Measurements from ENCODE around the gene ADAM10. TPM values are rescaled to one million over a fixed set of nuclear protein-coding genes. Genes with fewer than 3 reads are reported as not detected.

ADAM10 gene
- total and polyA plus RNA-seq, 2 of the 8 experiments (the other 6 are each of a cell fraction or from before 2014, with no cell fraction given) = 46.5 to 163 TPM

GRCh38 chr15:58724466-58724865, 25.0 kb downstream of the ADAM10 start:
- H3K27me3 ChIP-seq (replicated peaks in 1 of 4; ENCODE audit: control insufficient read depth in 3 of 4, extremely low read depth in 1 of 4, insufficient read depth in 3 of 4, low read length in 3 of 4) = no peaks in the 10 kb centered on the region
- no peak overlapping the region for H3K4me3 ChIP-seq (ENCODE audit: extremely low read depth in 1 of 4, insufficient read depth in 2 of 4, low read depth in 3 of 4, low read length in 4 of 4)
- no peak overlapping the region for H2BK12ac ChIP-seq (ENCODE audit: low read depth, low read length)
- H3K79me2 ChIP-seq (ENCODE audit: control insufficient read depth in 1 of 2, insufficient read depth in 2 of 2, low read length in 2 of 2) = peaks cover 0 to 91% of the 10 kb centered on the region in 2 experiments; a peak in 3 of 4 replicates
- TF ChIP-seq POLR2AphosphoS5 (IDR thresholded peaks at IDR 0.05; ENCODE audit: low read depth, low read length) = no peak
- no peak for TF ChIP-seq HDAC2 (IDR thresholded peaks at IDR 0.05; ENCODE audit: borderline replicate concordance in 1 of 2, low read depth in 2 of 2, low read length in 2 of 2)
- TF ChIP-seq KDM1A (IDR thresholded peaks at IDR 0.05; ENCODE audit: borderline replicate concordance, low read length) = no peak
- ChIA-PET POLR2A (ENCODE audit: partially characterized antibody) (interaction anchor here (1.4 kb wide), 1 partner anchor 8 kb away, joined by 3 read pairs; no protein-coding TSS in a partner anchor), CTCF (ENCODE audit: partially characterized antibody) (no interaction called here)
- H3K56ac ChIP-seq (replicated peaks; ENCODE audit: insufficient read length, low read depth, low read length) = no peak overlapping the region
- H3K18ac ChIP-seq (ENCODE audit: extremely low read depth, low read length) = no peak overlapping the region
- no peak overlapping the region for H4K8ac ChIP-seq (ENCODE audit: extremely low read depth, insufficient read depth, low read length)
- H3K27ac ChIP-seq (ENCODE audit: low read depth, low read length) = no peak overlapping the region
- H2BK15ac ChIP-seq (ENCODE audit: low read length) = no peak overlapping the region
- H3K23me2 ChIP-seq (ENCODE audit: low read depth, low read length) = no peaks in the 10 kb centered on the region
- H3K14ac ChIP-seq (ENCODE audit: insufficient read length) = no peak overlapping the region
- H2BK120ac ChIP-seq (replicated peaks; ENCODE audit: low read depth, low read length) = no peak overlapping the region
- peaks cover 0 to 4% of the 10 kb centered on the region in 2 experiments for H4K20me1 ChIP-seq (replicated peaks in 1 of 2; ENCODE audit: control insufficient read depth in 1 of 2, insufficient read depth in 2 of 2, low read length in 2 of 2)
- H2BK20ac ChIP-seq (ENCODE audit: low read length) = no peak overlapping the region
- no peak overlapping the region for H3K9ac ChIP-seq (replicated peaks in 1 of 4; ENCODE audit: extremely low read depth in 1 of 4, low read depth in 3 of 4, low read length in 3 of 4)
- no peak overlapping the region for H4K91ac ChIP-seq (replicated peaks; ENCODE audit: insufficient read length, low read length)
- no peak for FAIRE-seq
- H3K36me3 ChIP-seq (ENCODE audit: control insufficient read depth in 2 of 4, insufficient read depth in 4 of 4, low read length in 3 of 4) = no peaks in the 10 kb centered on the region; a peak in 1 of 8 replicates
- H3K79me1 ChIP-seq (ENCODE audit: low read depth, low read length) = peaks cover 7% of the 10 kb centered on the region; the same call in 1 of the 2 replicates
- WGBS, 2 experiments (ENCODE audit: extremely low coverage in 1 of 2, insufficient coverage in 1 of 2, insufficient read length in 1 of 2, insufficient replicate concordance in 2 of 2, low coverage in 1 of 2, low lambda C conversion rate in 2 of 2, missing lambda C conversion rate in 1 of 2) = 85% methylated on average over 1 of the region's 1 CpG; no CpG with 5 or more reads in 1 of the 2 experiments
- H2BK5ac ChIP-seq (ENCODE audit: low read depth, low read length) = no peak overlapping the region
- no peak overlapping the region for H3K4ac ChIP-seq (replicated peaks; ENCODE audit: insufficient read length, low read depth, low read length)
- no peak overlapping the region for H2AFZ ChIP-seq (ENCODE audit: low read length)
- no peaks in the 10 kb centered on the region; a peak in 3 of 7 replicates for H3K4me1 ChIP-seq (replicated peaks in 1 of 4; ENCODE audit: control insufficient read depth in 3 of 4, insufficient read depth in 4 of 4, low read length in 3 of 4)
- no peak overlapping the region for H4K5ac ChIP-seq (ENCODE audit: insufficient read length, low read depth, low read length)
- DNase-seq (ENCODE audit: low read depth in 1 of 2, low spot score in 2 of 2) = no peak
- no peak overlapping the region for H2AK5ac ChIP-seq (ENCODE audit: low read depth, low read length)
- H3K4me2 ChIP-seq (ENCODE audit: insufficient read depth in 1 of 2, low read depth in 2 of 2, low read length in 2 of 2) = no peak overlapping the region
- no peak overlapping the region for H3K23ac ChIP-seq (ENCODE audit: insufficient read length)
- H3K9me3 ChIP-seq (ENCODE audit: insufficient read depth in 2 of 2, low read depth in 1 of 2, low read length in 1 of 2) = no peaks in the 10 kb centered on the region

Data from H1 (cell line).